ENCODE results near the gene STX12.

STX12 gene

DNA sequence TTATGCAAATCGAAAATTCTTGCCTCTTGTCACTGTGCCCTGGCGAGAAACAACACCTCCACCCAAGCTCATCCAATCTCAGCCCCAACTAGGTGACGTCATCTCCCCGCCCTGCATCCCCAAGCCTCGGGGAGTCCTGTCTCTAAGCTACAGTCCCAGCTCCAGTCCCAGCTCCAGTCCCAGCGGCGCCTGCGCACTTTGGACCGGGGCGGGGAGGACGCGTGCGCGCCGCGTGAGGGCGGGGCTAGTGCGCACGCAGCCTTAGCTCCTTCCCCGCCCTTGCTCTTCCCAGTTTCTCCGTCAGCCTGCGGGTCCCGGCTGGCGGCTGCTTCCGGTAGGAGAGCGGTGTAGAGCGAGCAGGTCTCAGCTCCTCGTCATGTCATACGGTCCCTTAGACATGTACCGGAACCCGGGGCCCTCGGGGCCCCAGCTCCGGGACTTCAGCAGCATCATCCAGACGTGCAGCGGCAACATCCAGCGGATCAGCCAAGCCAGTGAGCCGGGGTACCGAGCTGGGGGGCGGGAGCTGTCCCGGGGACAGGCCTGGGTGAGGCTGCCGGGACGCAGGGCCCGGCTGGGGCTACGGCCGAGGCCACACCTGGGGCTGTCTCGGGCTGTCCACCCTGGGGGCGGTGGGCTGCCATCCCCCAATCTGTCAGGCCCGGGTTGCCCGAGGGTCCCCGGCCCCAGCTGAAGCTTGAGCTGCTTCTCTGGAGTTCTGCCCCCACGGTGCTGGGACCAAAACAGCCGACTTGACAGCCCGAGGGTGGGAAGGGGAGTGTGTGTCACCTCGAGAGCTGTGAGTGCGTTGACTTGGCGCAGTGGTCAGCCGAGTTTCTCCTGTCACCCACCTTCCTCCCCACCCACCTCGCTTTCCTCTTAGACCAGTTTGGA is at the start of gene STX12:
STX12 (plus strand) TSS at position 288 of the 894 bp plus-strand sequence; CDS start at position 377, 89 bp downstream.
- DNase-seq (ENCODE audit: low spot score), result peak; percentile 87

DNA sequence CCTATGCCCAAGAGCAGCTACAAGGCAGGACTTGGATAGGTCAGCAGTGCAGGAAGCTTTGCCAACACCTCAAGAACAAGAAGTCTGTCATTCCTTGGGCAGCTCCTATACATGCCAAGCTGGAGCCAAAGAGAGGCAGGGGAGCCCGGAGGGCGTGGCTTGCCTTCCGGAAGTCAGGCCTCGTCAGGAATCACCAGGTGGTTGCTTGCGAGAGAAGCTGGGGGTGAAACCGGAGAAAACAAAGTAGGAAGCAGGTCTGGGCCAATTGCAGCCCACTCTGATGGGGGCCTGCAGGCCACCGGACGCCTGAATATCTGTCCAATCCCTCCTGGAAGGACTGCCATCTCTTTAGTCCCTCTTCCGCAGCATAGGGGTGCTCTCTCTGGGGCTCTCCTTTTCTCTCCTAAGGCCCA is 48.1 kb upstream of the STX12 start:
- DNase-seq (ENCODE audit: low spot score), result no peak

DNA sequence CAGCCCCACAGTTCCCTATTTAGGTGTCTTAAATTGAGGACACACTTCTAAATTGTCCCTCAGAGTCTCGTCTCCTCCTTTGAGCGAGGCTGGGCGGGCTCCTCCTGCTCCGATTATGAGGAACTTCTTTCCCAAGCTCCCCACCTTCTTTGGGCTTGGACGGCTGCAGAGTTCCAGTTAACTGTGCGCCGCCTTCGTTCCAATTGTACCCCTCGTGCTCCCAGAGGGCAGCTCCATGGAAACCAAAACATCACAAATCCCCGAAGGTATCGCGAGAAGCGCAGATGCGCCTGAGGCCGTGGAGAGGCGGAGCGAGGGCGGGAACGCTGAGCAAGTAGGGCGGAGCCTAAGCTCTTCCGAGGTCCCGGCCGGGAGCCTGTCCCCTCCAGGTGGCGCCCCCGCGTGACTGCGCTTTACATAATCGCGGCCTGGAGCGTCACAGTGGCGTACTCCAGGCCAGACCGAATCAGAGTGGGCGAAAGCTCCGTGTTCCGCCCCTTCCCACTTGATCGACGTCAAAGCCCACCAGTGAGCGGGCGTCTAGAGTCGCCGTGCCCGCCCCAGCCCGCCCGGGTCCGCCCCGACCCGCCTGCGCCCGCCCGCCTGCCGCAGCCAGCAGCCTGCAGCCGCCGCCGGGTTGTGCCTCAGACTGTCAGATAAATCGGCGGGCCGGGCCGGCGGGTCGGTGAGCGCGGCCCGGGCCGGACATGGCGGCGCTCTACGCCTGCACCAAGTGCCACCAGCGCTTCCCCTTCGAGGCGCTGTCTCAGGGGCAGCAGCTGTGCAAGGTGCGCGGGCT is 47.4 kb upstream of the STX12 start, which contains the start of gene FAM76A:
FAM76A (plus strand) TSS at position 588 of the 799 bp plus-strand sequence; CDS start at position 708, 120 bp downstream.
- peak; percentile 91 for DNase-seq (ENCODE audit: low spot score)

DNA sequence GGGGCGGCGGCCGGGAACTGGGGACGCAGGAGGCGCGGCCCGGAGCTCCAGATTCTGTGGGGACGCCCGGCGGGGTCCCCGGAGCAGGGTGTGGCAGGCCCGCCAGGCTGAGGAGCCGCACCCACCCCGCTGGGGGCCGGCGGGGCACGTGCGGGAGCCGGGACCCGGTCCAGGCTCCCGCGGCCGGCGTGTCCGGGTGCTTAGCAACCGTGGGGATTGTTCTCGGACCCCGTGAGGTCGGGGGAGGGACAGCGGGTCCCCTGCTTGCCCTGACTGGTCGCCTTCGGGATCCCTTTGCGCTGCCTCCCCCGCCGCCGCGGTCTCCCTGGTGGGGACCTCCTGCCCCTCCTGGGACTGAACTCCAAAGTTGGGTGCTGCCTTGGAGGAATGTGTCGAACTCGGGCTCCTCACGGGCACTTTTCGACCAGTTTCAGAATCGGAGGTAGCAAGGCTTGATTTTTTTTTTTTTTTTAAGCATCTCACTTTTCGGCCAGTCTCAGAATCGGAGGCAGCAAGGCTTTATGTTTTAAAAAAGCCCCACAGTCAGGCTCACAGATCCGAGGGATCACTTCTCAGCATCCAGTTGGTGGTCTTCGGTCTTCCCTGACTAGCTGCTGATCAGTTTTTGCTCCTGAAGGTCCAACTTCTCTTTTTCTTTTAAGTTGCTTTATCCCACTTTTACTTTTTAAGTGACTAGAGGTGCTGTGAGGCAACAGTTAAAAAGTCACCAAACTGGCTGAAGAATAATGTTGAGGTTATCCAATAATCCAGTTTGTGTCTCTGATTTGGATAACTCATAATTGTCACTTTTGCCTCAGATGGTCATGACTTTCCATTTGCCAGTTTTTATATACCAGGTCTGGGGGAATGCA is 46.6 kb upstream of the STX12 start:
- peak; percentile 56 for DNase-seq (ENCODE audit: low spot score)

DNA sequence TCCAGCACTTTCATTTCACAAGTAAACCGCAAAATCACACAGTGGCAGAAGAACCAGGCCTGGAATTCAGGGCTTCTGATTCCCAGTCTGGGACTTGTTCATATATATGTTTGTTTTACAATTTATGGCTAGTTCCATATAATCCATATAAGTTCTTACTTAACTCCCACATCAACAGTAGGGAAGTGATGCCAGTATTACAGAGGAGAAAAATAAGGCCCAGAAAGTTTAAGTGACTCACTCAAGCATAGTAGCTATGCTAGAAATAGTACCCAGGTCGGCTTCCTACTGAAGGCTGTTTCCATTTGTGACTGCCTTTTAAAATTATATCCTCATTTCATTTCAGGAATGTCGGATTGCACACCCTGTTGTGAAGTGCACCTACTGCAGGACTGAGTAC is 45.9 kb upstream of the STX12 start:
- no peak for DNase-seq (ENCODE audit: low spot score)

DNA sequence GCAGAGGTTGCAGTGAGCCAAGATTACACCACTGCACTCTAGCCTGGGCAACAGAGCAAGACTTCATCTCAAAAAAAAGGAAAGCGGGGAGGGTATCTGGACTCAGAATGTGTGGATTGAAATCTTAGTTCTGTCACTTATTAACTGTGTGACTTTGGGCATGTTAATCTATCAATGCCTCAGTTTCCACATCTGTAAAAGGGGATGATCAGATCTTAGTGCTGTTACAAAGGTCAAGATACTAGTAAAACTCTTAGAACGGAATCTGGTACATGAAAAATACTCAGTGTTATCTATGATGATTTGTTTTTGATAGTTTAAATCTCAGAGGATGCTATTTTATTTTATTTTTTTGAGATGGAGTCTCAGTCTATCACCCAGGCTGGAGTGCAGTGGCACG is 36.8 kb upstream of the STX12 start:
- DNase-seq (ENCODE audit: low spot score), result no peak

DNA sequence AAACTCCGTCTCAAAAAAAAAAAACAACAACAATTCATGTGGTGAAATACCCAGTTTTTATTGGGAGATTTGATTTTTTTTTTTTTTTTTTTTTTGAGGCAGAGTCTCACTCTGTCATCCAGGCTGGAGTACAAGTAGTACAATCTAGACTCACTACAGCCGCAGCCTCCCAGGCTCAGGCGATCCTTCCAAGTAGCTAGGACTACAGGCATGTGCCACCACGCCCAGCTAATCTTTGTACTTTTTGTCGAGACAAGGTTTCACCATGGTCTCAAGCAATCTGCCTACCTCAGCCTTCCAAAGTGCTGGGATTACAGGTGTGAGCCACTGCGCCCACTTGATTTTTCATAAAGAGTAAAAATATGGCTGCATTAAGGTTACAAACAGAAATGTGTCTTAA is 31.9 kb upstream of the STX12 start:
- no peak for DNase-seq (ENCODE audit: low spot score)

DNA sequence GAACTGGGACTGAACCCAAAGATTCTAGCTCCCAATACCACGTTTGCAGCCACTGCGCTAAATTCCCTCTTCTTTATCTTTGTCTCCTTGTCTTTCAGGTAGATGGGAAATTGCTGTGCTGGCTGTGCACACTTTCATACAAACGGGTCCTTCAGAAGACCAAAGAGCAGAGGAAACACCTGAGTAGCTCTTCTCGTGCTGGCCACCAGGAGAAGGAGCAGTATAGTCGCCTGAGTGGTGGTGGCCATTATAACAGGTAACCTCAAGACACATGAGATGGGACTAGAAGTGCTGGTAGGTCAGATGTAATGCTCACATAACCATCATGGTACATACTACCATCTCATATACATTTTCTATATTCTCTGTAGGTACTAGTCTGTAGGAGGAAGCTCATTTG is 28.5 kb upstream of the STX12 start:
- DNase-seq (ENCODE audit: low spot score), result no peak

DNA sequence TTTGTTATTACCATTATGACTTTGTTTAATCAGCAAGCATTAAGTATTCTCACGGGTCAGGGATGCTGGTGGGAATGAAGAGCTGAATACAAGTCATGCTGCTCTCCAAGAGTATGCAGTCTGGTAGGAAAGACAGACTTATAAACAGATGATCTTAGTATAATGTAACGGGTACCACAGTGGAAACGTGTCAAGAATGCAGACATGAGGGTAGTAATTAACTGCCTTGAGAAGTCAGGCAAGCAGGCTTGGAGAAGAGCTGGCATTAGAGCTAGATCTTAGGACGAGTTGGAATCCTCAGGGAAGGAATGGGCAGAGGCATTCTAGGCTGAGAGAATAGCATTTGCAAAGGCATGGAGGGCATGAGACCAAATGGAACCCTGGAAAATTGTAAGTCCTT is 27.6 kb upstream of the STX12 start:
- DNase-seq (ENCODE audit: low spot score), result no peak

DNA sequence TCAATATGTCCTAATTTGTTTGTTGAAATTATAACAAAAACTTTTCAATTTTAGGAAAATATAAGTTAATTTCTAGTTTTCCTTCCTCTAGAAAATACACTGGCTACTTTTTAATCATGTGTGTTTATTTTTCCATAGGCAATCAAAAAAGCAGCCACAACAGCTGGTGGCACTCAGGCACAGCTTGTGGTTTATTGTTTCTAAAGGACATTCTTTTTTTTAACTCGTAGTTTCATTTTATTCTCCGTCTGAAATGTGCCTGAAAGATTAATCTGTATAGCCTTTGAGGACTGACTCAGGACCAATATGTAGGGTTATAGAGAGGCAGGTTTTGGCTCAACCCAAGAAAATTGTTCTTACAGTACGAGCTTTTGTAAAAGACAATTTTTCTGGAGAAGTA is 20.7 kb upstream of the STX12 start:
- DNase-seq (ENCODE audit: low spot score), result no peak

DNA sequence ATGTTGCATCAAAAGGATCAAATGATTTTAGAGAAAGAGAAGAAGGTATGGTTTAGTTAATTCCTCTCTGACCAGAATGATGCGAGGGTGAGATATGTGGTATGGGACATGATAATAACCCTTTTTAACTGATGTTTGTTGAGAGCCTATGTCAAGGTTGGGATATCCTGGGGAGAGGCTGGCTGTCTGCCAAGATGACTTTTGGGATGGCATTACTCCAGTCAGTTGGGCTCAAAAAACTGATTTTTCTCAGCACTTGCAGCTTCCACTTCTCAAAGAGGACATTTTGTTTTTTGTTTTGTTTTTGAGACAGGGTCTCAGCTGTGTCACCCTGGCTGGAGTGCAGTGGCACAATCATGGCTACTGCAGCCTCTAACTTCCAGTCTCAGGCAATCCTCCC is 17.7 kb upstream of the STX12 start:
- DNase-seq (ENCODE audit: low spot score), result no peak

DNA sequence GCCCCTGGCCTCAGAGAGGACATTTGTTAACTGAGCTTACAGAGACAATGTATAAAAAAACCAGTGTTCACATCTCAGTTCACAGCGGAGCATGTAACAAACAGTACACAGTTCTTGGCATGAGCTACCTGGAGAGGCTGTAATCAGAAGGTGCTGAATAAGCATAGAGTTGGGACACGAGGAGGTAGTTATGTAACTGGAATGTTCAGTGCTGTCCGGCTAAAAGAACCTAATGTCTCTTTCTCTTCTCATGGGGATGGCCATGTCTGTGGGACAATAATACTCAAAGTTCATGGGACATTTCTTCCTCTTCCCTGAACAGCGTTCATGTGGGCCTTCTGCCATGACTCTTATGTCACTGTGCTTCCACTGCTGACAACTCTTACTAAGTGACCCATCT is 17.2 kb upstream of the STX12 start:
- no peak for DNase-seq (ENCODE audit: low spot score)

DNA sequence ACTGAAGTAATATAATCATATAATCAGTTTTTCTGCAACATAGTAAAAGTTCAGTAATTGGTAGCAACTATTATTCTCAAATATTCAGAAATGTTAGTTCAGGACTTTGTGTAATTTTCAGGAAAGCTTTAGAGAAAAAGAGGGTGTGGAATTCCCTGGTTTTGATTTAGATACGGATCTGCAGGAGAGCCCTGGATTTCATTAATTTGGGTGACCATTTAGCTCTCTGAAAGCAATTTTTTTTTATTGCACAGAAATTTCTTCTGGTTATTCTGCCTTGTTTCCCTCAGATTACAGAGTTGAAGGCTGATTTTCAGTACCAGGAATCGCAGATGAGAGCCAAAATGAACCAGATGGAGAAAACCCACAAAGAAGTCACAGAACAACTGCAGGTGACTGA is 13.8 kb upstream of the STX12 start:
- no peak for DNase-seq (ENCODE audit: low spot score)

DNA sequence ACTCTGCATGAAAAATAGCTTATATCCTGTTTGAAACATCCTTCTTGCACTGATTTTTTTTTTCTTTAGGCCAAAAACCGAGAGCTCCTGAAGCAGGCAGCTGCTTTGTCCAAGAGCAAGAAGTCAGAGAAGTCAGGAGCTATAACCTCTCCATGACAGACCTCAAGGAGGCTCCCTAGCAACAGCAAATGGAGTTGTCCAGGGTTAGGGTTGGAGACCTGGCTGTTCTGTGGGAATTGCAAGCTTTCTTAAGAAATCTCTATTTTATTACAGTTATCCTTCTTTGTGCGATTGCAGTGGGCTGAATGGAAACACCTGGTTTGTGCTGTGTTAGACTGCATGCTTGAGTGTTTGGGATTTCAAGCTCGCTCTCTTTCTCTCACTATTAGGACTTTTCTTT is 12.6 kb upstream of the STX12 start:
- DNase-seq (ENCODE audit: low spot score), result no peak

DNA sequence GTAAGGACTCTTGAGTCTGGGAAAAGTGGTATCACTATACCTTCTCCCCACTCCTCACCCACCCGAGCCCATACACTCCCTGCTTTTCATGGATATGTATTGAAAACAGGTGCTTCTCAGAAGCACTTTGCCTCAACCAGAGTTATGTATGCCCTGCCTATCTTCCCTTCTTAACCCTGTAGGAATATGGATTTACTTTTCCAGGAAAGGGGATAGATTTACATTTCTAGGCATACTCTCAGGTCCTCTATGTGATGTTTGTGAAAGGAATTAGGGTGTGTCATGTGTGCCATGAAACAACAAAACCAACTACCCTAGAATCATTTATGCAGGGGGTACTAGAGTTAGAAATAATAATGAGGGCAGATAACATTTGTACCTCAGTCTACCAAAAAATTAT is 11.0 kb upstream of the STX12 start:
- DNase-seq (ENCODE audit: low spot score), result no peak

DNA sequence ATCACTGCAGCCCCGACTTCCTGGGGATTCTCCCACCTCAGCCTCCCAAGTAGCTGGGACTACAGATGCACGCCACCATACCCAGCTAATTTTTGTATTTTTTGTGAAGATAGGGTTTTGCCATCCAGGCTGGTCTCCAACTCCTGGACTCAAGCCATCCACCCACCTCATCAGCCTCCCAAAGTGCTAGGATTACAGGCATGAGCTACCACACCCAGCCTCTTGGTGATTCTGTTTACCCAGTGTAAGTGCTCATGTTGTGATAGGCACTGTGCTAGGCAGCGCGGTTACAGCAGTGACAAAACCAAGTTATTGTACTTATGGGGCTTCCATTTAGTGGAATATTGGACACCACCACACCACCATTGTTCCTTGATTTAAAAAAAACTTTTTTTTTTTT is 9.7 kb upstream of the STX12 start:
- no peak for DNase-seq (ENCODE audit: low spot score)

DNA sequence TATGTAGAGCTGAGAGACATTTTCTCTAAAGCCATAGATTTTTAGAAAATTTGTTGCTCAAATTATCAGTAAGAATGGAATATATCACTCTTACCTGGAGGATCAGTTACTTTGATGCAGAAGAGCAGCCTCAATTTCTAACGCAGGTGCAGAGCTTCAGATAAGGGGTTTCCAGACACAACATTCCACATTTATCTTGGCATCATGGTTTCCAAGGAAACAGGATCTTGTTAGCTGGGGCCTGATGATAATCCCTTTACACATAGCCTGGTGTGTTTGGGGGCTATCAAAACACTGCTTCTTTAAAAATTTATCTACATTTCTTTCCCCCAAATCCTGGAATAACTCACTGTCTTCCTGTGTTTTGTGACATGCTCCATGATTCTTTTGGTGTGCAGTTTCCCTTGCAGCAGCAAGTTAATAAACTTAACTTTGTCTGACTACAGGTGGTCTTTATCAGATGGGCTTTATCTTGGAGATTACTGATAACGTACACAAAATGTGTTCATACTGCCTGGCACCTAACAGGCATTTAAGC is 2.7 kb upstream of the STX12 start:
- no peak for DNase-seq (ENCODE audit: low spot score)

DNA sequence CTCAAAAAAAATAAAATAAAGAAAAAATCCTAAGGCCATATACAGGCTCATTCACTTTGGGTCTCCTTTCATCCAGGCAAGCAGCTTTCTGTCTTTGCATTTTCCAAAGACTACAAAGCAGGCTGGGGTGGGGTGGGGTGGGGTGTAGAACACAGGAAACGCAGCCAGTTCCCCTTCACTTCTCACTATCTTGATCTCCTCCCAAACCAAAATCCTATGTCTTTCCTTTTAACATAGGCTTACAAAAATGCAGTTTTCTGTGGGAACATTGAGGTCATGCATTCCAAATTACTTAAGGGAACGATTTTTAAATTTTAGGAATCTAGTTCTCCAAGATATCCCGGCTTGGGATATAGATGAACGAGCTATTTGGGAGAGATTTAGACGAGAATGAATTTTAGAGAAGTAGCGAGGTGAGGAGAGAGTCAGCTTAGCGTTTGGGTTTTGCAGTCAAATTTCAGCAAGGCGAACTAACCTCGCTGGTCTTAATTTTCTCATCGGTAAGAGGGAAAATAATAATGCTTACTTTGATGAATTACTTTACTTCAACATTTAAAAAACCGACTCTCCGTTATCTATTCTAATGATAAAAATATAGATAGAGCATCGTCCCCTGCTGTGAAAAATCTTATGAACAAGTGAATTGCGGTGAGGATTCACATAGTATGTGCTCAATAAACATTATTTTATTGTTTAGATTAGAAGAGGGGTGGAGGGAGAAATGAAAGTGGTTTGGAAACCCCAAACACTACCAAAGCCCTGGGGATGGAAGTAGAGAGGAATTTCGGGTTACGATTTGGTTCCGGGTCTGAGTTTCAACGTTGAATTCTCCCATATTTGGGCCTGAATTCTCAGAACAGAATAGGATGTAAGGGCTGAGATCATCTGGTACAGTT is 735 bp upstream of the STX12 start:
- no peak for DNase-seq (ENCODE audit: low spot score)

DNA sequence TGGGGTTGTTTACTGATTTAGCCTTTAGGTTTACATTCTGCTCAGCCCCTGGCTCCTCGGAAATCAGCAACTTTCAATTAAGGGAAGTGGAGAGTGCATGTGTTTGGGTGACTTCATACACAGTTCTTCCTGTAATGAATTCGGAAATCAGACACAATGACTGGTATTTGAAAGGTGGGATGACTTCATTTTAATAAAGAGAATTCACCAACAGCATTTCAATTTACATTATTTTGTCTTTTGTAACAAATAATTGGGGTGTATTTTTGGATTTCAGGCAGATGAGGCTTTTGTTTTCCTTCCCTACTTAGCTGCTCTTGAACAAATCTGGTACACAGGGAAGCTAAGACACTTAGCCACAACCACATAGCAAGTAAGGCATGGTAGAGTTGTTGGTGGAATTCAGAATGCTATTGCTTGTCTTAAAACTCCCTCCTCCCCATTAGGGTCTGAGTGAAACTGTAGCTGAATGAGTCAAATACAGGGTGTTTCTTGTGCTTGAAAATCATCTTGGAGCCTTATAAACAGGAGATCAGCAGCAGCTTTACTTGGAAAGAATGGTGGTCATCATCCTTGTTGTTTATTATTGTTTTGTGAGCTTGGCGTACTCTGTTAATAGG is 917 bp downstream of the STX12 start:
- DNase-seq (ENCODE audit: low spot score), result no peak

DNA sequence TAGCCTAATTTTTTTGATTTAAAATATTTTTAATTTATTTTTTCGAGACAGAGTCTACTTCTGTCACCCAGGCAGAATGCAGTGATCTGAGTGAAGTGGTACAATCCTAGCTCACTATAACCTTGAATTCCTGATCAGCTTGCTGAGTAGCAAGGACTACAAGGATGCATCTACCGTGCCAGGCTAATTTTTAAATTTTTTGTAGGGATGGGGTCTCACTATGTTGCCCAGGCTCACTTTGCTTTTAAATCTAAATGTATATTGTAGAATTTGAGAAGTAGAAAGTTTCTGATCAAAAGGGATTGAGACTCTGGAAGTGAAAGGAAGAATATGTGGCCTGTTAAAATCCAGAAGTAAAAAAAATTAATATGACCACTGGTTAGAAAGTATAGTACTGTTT is 1.6 kb downstream of the STX12 start:
- DNase-seq (ENCODE audit: low spot score), result no peak

Measured in HuH-7.5 (cell line).